Panc1 (cell line): ENCODE results near the gene SHISA5. TPM values are rescaled to one million over a fixed set of nuclear protein-coding genes. Genes with fewer than 3 reads are reported as not detected.

Experiments used
- ATAC-seq: fragments of 200-7000 bp; cut with Tn5 transposase; 2 replicates; pipeline ENCODE4 v1.9.1; 2020; ENCODE audit warnings: mild to moderate bottlenecking, moderate library complexity
- BruUV-seq: library from RNA; stranded (reverse); fragments of 400-500 nt; replicated peaks from 2 replicates; lab custom pipeline; 2021; lab: Mats Ljungman, UMichigan
- CTCF ChIA-PET: fragments of 300-600 bp; sonication (Branson Sonifier 250); formaldehyde crosslinking; loops from one replicate; lab custom pipeline; 2022; ENCODE audit warnings: antibody characterized with exemption; lab: Charles Lee
- POLR2A ChIA-PET: fragments of 300-600 bp; sonication (Branson Sonifier 250); formaldehyde crosslinking; loops from one replicate; lab custom pipeline; 2022; ENCODE audit warnings: antibody characterized with exemption; lab: Charles Lee
- DNase-seq: peaks from one replicate; pipeline ENCODE4 v3.0.0-alpha.2; 2010; ENCODE audit warnings: low read depth, low spot score
- H3K27ac ChIP-seq: 2 replicates; pipeline ENCODE4 v1.5.1; 2011; ENCODE audit warnings: mild to moderate bottlenecking, low read length, inconsistent platforms
- H3K27me3 ChIP-seq: fragments of 200-500 bp; sonication (Bioruptor generic); 2 replicates; pipeline ENCODE4 v1.6.0; 2014; ENCODE audit warnings: low read length, inconsistent platforms; ENCODE audit not compliant: control insufficient read depth, insufficient read depth
- H3K36me3 ChIP-seq: fragments of 200-500 bp; sonication (Bioruptor generic); 2 replicates; pipeline ENCODE4 v1.5.1; 2014; ENCODE audit warnings: inconsistent platforms, mild to moderate bottlenecking, low read length, moderate library complexity; ENCODE audit not compliant: control insufficient read depth, insufficient read depth
- H3K4me1 ChIP-seq: 2 replicates; pipeline ENCODE4 v1.5.1; 2011; ENCODE audit warnings: inconsistent platforms, mild to moderate bottlenecking, low read length, moderate library complexity; ENCODE audit not compliant: control insufficient read depth, insufficient read depth
- H3K4me3 ChIP-seq, 2 experiments: 2 replicates each; pipeline ENCODE4 v1.5.1; 2011 to 2012; ENCODE audit warnings: low read depth in 2 of 2, low read length in 2 of 2, mild to moderate bottlenecking in 2 of 2, inconsistent platforms in 1 of 2, moderate library complexity in 1 of 2
- H3K9me3 ChIP-seq: fragments of 200-500 bp; sonication (Bioruptor generic); 2 replicates; pipeline ENCODE4 v1.5.1; 2014; ENCODE audit warnings: low read depth, mild to moderate bottlenecking, inconsistent platforms, low read length, moderate library complexity; ENCODE audit not compliant: control insufficient read depth, insufficient read depth
- POLR2AphosphoS5 ChIP-seq: IDR thresholded peaks from 2 replicates; pipeline ENCODE4 v1.6.1; 2012; ENCODE audit warnings: mild to moderate bottlenecking, low read depth, low read length, moderate library complexity
- SIN3A ChIP-seq: IDR thresholded peaks from 2 replicates; pipeline ENCODE4 v1.6.1; 2012; ENCODE audit warnings: low read depth, mild to moderate bottlenecking, low read length, moderate library complexity, borderline replicate concordance; ENCODE audit not compliant: insufficient read depth
- TCF7L2 ChIP-seq: IDR thresholded peaks from 2 replicates; pipeline ENCODE4 v1.6.1; 2011; ENCODE audit warnings: mild to moderate bottlenecking, low read depth, low read length, inconsistent platforms
- in situ Hi-C: cut with HindIII; loops from 2 replicates; pipeline ENCODE4 v1.10.0; 2016; ENCODE audit warnings: low sequenced_read_pairs, low pct_unique_long_range_greater_than_20kb
- intact Hi-C: fragments of 100-400 bp; cut with micrococcal nuclease; formaldehyde crosslinking; loops from one replicate; pipeline ENCODE4 v1.10.0; 2022; ENCODE audit not compliant: unreplicated experiment
- total RNA-seq: library from RNA; stranded (reverse); gene quantifications from one replicate; pipeline ENCODE4 v1.2.1, GENCODE V29; 2021; ENCODE audit not compliant: unreplicated experiment
- TF ChIP-seq, protein P1 (sequence below), 2 experiments: IDR thresholded peaks; 2 replicates each; pipeline ENCODE4 v1.6.1; 2011 to 2012; ENCODE audit warnings: low read depth in 2 of 2, control low read depth in 1 of 2, low read length in 1 of 2, mild to moderate bottlenecking in 1 of 2, moderate library complexity in 1 of 2; ENCODE audit not compliant: insufficient read depth in 1 of 2
- TF ChIP-seq, protein P2 (sequence below): fragments of 450-650 bp; IDR thresholded peaks from 2 replicates; pipeline ENCODE4 v1.5.1; 2017; ENCODE audit warnings: mild to moderate bottlenecking

Gene SHISA5
- total RNA-seq, 1 experiment from 2014 or later = 122 TPM

DNA sequence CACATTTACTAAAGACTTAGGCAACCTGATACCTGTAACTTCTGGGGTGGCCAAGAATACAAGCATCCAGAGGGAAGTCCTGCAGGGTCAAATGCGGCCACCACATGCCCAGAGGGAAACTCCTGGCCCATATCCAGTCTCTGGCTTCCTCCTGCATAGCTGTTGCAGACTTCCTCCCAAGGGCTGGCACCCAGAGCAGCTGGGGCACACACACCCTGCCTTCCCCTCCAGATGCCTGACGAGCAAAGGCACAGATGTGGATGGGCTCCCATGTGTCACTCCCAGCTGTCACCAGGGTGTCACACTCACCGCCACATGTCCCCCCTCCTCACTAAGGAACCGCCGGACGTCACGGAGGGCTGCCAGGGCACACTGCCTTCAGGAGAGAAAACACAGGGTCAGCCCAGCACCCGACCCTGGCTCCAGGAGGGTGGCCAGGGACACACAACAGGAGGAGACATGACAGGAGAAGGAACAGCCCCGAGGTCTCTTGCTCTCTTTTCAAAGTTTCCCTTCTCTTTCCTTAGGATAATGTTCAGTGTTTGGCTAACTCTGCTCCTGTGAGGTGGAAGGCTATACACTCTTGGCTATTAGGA lies 39.4 kb upstream of the SHISA5 start:
- intact Hi-C loops = no loop called here
- no peak overlapping the region for H3K4me3 ChIP-seq
- no peak overlapping the region for H3K27ac ChIP-seq
- no TSS peak for BruUV-seq
- no peaks in the 10 kb centered on the region for H3K27me3 ChIP-seq
- no peak for TF ChIP-seq TCF7L2
- TF ChIP-seq SIN3A = no peak
- TF ChIP-seq POLR2AphosphoS5 = no peak
- TF ChIP-seq, protein P1, sequence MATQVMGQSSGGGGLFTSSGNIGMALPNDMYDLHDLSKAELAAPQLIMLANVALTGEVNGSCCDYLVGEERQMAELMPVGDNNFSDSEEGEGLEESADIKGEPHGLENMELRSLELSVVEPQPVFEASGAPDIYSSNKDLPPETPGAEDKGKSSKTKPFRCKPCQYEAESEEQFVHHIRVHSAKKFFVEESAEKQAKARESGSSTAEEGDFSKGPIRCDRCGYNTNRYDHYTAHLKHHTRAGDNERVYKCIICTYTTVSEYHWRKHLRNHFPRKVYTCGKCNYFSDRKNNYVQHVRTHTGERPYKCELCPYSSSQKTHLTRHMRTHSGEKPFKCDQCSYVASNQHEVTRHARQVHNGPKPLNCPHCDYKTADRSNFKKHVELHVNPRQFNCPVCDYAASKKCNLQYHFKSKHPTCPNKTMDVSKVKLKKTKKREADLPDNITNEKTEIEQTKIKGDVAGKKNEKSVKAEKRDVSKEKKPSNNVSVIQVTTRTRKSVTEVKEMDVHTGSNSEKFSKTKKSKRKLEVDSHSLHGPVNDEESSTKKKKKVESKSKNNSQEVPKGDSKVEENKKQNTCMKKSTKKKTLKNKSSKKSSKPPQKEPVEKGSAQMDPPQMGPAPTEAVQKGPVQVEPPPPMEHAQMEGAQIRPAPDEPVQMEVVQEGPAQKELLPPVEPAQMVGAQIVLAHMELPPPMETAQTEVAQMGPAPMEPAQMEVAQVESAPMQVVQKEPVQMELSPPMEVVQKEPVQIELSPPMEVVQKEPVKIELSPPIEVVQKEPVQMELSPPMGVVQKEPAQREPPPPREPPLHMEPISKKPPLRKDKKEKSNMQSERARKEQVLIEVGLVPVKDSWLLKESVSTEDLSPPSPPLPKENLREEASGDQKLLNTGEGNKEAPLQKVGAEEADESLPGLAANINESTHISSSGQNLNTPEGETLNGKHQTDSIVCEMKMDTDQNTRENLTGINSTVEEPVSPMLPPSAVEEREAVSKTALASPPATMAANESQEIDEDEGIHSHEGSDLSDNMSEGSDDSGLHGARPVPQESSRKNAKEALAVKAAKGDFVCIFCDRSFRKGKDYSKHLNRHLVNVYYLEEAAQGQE (IDR thresholded peaks at IDR 0.05; ENCODE audit: insufficient read depth in 1 of 2, low read depth in 2 of 2, low read length in 1 of 2) = no peak
- TF ChIP-seq, protein P2, sequence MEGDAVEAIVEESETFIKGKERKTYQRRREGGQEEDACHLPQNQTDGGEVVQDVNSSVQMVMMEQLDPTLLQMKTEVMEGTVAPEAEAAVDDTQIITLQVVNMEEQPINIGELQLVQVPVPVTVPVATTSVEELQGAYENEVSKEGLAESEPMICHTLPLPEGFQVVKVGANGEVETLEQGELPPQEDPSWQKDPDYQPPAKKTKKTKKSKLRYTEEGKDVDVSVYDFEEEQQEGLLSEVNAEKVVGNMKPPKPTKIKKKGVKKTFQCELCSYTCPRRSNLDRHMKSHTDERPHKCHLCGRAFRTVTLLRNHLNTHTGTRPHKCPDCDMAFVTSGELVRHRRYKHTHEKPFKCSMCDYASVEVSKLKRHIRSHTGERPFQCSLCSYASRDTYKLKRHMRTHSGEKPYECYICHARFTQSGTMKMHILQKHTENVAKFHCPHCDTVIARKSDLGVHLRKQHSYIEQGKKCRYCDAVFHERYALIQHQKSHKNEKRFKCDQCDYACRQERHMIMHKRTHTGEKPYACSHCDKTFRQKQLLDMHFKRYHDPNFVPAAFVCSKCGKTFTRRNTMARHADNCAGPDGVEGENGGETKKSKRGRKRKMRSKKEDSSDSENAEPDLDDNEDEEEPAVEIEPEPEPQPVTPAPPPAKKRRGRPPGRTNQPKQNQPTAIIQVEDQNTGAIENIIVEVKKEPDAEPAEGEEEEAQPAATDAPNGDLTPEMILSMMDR = no peak
- ATAC-seq (no peak), DNase-seq (no peak)
- ChIA-PET POLR2A (no interaction called here), CTCF (no interaction called here)
- in situ Hi-C loops = no loop called here
- no peaks in the 10 kb centered on the region for H3K4me1 ChIP-seq
- H3K36me3 ChIP-seq = no peaks in the 10 kb centered on the region
- H3K9me3 ChIP-seq = no peaks in the 10 kb centered on the region

DNA sequence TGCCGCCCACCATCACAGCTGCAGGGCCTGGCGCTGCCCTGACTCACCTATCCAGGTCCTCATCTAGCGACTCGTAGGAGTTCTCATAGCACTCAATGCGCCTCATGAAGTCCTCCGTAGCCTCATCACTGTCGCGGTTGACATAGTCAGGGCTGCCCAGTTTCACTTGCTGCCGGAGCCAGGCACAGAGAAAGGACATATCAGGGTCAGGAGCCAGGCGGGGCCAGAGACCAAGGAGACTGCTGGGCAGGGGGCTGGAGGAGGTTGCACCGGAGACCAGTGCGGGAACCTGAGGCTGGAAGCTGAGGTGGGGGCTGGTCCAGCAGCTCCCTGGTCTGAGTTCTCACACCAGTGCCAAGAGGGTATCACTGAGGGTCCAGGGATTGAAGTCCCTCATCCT lies 34.5 kb upstream of the SHISA5 start:
- no TSS peak for BruUV-seq
- Histone ChIP-seq H3K9me3 (no peaks in the 10 kb centered on the region), H3K27me3 (no peaks in the 10 kb centered on the region), H3K4me3 (no peak overlapping the region), H3K27ac (no peak overlapping the region), H3K4me1 (no peaks in the 10 kb centered on the region), H3K36me3 (no peaks in the 10 kb centered on the region)
- POLR2A ChIA-PET = no interaction called here
- intact Hi-C loops (no loop called here), in situ Hi-C loops (no loop called here)
- CTCF ChIA-PET = no interaction called here
- TF ChIP-seq SIN3A (no peak), TCF7L2 (no peak), POLR2AphosphoS5 (no peak)
- TF ChIP-seq, protein P1 (IDR thresholded peaks at IDR 0.05; ENCODE audit: insufficient read depth in 1 of 2, low read depth in 2 of 2, low read length in 1 of 2) = no peak
- TF ChIP-seq, protein P2 = no peak
- no peak for ATAC-seq
- no peak for DNase-seq
